ENCODE results near the gene ACBD3.

Gene ACBD3

GRCh38 chr1:226157761-226158316 is 28.7 kb downstream of the ACBD3 start:
- DNase-seq (ENCODE audit: low read depth in 1 of 2, low spot score in 1 of 2) = no peak
- Histone ChIP-seq H3K4me3 (replicated peaks; ENCODE audit: insufficient read depth, low read length) (no peak overlapping the region), H3K27me3 (ENCODE audit: insufficient read depth, poor library complexity, severe bottlenecking) (no peaks in the 10 kb centered on the region), H3K27ac (replicated peaks) (no peak overlapping the region)
- TF ChIP-seq REST (IDR thresholded peaks at IDR 0.05; ENCODE audit: insufficient replicate concordance, low read depth) = no peak
- no peak for TF ChIP-seq GABPA (IDR thresholded peaks at IDR 0.05; ENCODE audit: low read depth)
- no peak for TF ChIP-seq POLR2AphosphoS5 (IDR thresholded peaks at IDR 0.05; ENCODE audit: low read depth)
- TF ChIP-seq SPI1 (IDR thresholded peaks at IDR 0.05; ENCODE audit: borderline replicate concordance, low read depth) = no peak
- TF ChIP-seq CTCF (IDR thresholded peaks at IDR 0.05; ENCODE audit: insufficient read depth, low read length) = no peak

GRCh38 chr1:226154593-226154992 is 31.9 kb downstream of the ACBD3 start:
- TF ChIP-seq SPI1 (IDR thresholded peaks at IDR 0.05; ENCODE audit: borderline replicate concordance, low read depth) (no peak), REST (IDR thresholded peaks at IDR 0.05; ENCODE audit: insufficient replicate concordance, low read depth) (no peak), POLR2AphosphoS5 (IDR thresholded peaks at IDR 0.05; ENCODE audit: low read depth) (no peak), CTCF (IDR thresholded peaks at IDR 0.05; ENCODE audit: insufficient read depth, low read length) (no peak), GABPA (IDR thresholded peaks at IDR 0.05; ENCODE audit: low read depth) (no peak)
- no peak overlapping the region for H3K4me3 ChIP-seq (replicated peaks; ENCODE audit: insufficient read depth, low read length)
- no peak for DNase-seq (ENCODE audit: low read depth in 1 of 2, low spot score in 1 of 2)
- no peaks in the 10 kb centered on the region for H3K27me3 ChIP-seq (ENCODE audit: insufficient read depth, poor library complexity, severe bottlenecking)
- H3K27ac ChIP-seq (replicated peaks) = no peak overlapping the region

- no peak for DNase-seq (ENCODE audit: low read depth in 1 of 2, low spot score in 1 of 2)
- H3K27ac ChIP-seq (replicated peaks) = no peak overlapping the region
- H3K27me3 ChIP-seq (ENCODE audit: insufficient read depth, poor library complexity, severe bottlenecking) = no peaks in the 10 kb centered on the region
- H3K4me3 ChIP-seq (replicated peaks; ENCODE audit: insufficient read depth, low read length) = no peak overlapping the region
- TF ChIP-seq REST (IDR thresholded peaks at IDR 0.05; ENCODE audit: insufficient replicate concordance, low read depth) (no peak), CTCF (IDR thresholded peaks at IDR 0.05; ENCODE audit: insufficient read depth, low read length) (no peak), POLR2AphosphoS5 (IDR thresholded peaks at IDR 0.05; ENCODE audit: low read depth) (no peak), GABPA (IDR thresholded peaks at IDR 0.05; ENCODE audit: low read depth) (no peak), SPI1 (IDR thresholded peaks at IDR 0.05; ENCODE audit: borderline replicate concordance, low read depth) (no peak)
Observed at GRCh38 chr1:226149806-226150205, 36.7 kb downstream of the ACBD3 start.
